Neural progenitor cell (in vitro differentiated cells): ENCODE results near the gene ST13. TPM values are rescaled to one million over a fixed set of nuclear protein-coding genes. Genes with fewer than 3 reads are reported as not detected.

ENCODE experiments used
- DNase-seq: peaks from one replicate; pipeline ENCODE4 v3.0.0-alpha.2; 2016; ENCODE audit warnings: low spot score
- H2AFZ ChIP-seq: fragments of 200-600 bp; sonication (generic); replicated peaks from 2 replicates; pipeline ENCODE4 v1.6.1; 2016; ENCODE audit warnings: antibody characterized with exemption
- H3F3A ChIP-seq: fragments of 200-600 bp; sonication (generic); 2 replicates; pipeline ENCODE4 v1.6.1; 2016; ENCODE audit warnings: antibody characterized with exemption, low read depth
- H3K27ac ChIP-seq: fragments of 200-600 bp; sonication (generic); 2 replicates; pipeline ENCODE4 v1.5.1; 2016; ENCODE audit warnings: mild to moderate bottlenecking
- H3K27me3 ChIP-seq: fragments of 200-600 bp; sonication (generic); 2 replicates; pipeline ENCODE4 v1.6.1; 2016; ENCODE audit warnings: mild to moderate bottlenecking, moderate library complexity
- H3K36me3 ChIP-seq: fragments of 200-600 bp; sonication (generic); 2 replicates; pipeline ENCODE4 v1.5.1; 2016
- H3K4me1 ChIP-seq: fragments of 200-600 bp; sonication (generic); 2 replicates; pipeline ENCODE4 v1.6.1; 2016; ENCODE audit warnings: mixed run types
- H3K4me2 ChIP-seq: fragments of 200-600 bp; sonication (generic); 2 replicates; pipeline ENCODE4 v1.6.1; 2016
- H3K4me3 ChIP-seq: fragments of 200-600 bp; sonication (generic); 2 replicates; pipeline ENCODE4 v1.5.1; 2016
- H3K79me2 ChIP-seq: fragments of 200-600 bp; sonication (generic); 2 replicates; pipeline ENCODE4 v1.6.1; 2016; ENCODE audit warnings: low read depth
- H3K9ac ChIP-seq: fragments of 200-600 bp; sonication (generic); 2 replicates; pipeline ENCODE4 v1.6.1; 2016
- H3K9me3 ChIP-seq: fragments of 200-600 bp; sonication (generic); 2 replicates; pipeline ENCODE4 v1.5.1; 2016; ENCODE audit warnings: low read depth
- H4K20me1 ChIP-seq: fragments of 200-600 bp; sonication (generic); 2 replicates; pipeline ENCODE4 v1.6.1; 2016; ENCODE audit warnings: low read depth
- H3K27ac Mint-ChIP-seq: 3 replicates; pipeline ENCODE4 v1.8.0; 2021; ENCODE audit warnings: mixed read lengths
- H3K27me3 Mint-ChIP-seq: 2 replicates; pipeline ENCODE4 v1.8.0; 2022; ENCODE audit warnings: low read depth, mild to moderate bottlenecking, inconsistent platforms, moderate library complexity, mixed read lengths; ENCODE audit not compliant: insufficient read depth
- H3K36me3 Mint-ChIP-seq: 3 replicates; pipeline ENCODE4 v1.8.0; 2021; ENCODE audit warnings: mixed read lengths
- H3K4me1 Mint-ChIP-seq: 3 replicates; pipeline ENCODE4 v1.8.0; 2021; ENCODE audit warnings: mixed read lengths
- H3K4me3 Mint-ChIP-seq: 3 replicates; pipeline ENCODE4 v1.8.0; 2021; ENCODE audit warnings: mild to moderate bottlenecking, moderate library complexity, mixed read lengths
- H3K9me3 Mint-ChIP-seq: 3 replicates; pipeline ENCODE4 v1.8.0; 2020; ENCODE audit warnings: mixed read lengths
- EZH2 ChIP-seq: fragments of 200-600 bp; sonication (generic); IDR thresholded peaks from 2 replicates; pipeline ENCODE4 v1.6.1; 2017; ENCODE audit warnings: antibody characterized with exemption, mild to moderate bottlenecking, moderate library complexity
- EZH2phosphoT487 ChIP-seq: fragments of 200-600 bp; sonication (generic); IDR thresholded peaks from 2 replicates; pipeline ENCODE4 v1.6.1; 2017; ENCODE audit warnings: antibody characterized with exemption
- total RNA-seq: library from RNA; depleted of rRNA; stranded (reverse); fragments of >200 nt; gene quantifications from 2 replicates; pipeline ENCODE4 v1.2.3, GENCODE V29; 2015; ENCODE audit warnings: low replicate concordance
- TF ChIP-seq, protein P1 (sequence below): fragments of 200-600 bp; sonication (generic); IDR thresholded peaks from 2 replicates; pipeline ENCODE4 v1.5.1; 2017; ENCODE audit warnings: antibody characterized with exemption, mild to moderate bottlenecking

Gene ST13
- total RNA-seq, 1 donor from 2014 or later: 310 TPM

DNA sequence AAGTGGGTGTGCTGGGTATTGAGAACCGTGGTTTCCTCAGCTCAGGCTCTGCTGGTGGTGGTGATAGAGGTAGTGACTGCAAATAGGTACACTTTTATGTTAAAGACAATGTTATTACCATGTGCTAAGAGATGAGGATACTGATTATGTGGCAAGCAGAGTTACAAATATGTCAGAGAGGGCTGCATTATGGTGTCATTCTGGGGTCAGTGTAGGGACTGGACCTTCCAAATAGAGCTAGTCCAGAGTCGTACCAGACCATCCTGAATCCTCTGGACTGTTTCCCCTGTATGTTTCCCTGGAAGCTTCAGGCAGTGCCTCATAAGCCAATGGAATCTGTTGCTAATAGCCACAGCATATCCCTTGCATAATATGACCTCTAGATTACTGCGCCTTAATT is 5.6 kb upstream of the ST13 start, which contains the start of gene DNAJB7:
Gene DNAJB7 (minus strand): TSS at position 101 of the 400 bp plus-strand sequence. CDS start 119 bp downstream, outside the sequence.
- Histone ChIP-seq H3F3A (peaks cover 14% of the 10 kb centered on the region), H4K20me1 (peaks cover 3% of the 10 kb centered on the region), H3K4me2 (no peak within 1 kb of the TSS), H3K9ac (no peak within 1 kb of the TSS), H2AFZ (no peak within 1 kb of the TSS), H3K27me3 (no peaks in the 10 kb centered on the region), H3K9me3 (no peaks in the 10 kb centered on the region), H3K4me3 (no peak within 1 kb of the TSS), H3K36me3 (no peaks in the 10 kb centered on the region), H3K79me2 (peaks cover 84% of the 10 kb centered on the region), H3K27ac (no peak within 1 kb of the TSS), H3K4me1 (peaks cover 8% of the 10 kb centered on the region)
- TF ChIP-seq, protein P1, sequence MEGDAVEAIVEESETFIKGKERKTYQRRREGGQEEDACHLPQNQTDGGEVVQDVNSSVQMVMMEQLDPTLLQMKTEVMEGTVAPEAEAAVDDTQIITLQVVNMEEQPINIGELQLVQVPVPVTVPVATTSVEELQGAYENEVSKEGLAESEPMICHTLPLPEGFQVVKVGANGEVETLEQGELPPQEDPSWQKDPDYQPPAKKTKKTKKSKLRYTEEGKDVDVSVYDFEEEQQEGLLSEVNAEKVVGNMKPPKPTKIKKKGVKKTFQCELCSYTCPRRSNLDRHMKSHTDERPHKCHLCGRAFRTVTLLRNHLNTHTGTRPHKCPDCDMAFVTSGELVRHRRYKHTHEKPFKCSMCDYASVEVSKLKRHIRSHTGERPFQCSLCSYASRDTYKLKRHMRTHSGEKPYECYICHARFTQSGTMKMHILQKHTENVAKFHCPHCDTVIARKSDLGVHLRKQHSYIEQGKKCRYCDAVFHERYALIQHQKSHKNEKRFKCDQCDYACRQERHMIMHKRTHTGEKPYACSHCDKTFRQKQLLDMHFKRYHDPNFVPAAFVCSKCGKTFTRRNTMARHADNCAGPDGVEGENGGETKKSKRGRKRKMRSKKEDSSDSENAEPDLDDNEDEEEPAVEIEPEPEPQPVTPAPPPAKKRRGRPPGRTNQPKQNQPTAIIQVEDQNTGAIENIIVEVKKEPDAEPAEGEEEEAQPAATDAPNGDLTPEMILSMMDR: no peak
- TF ChIP-seq EZH2phosphoT487 (no peak), EZH2 (no peak)
- peaks cover 11% of the 10 kb centered on the region for H3K4me1 Mint-ChIP-seq
- peaks cover 5% of the 10 kb centered on the region for H3K36me3 Mint-ChIP-seq
- DNase-seq: no peak
- no peaks in the 10 kb centered on the region for H3K9me3 Mint-ChIP-seq
- H3K4me3 Mint-ChIP-seq: no peak within 1 kb of the TSS
- no peak within 1 kb of the TSS for H3K27ac Mint-ChIP-seq
- H3K27me3 Mint-ChIP-seq: peaks cover 2% of the 10 kb centered on the region

DNA sequence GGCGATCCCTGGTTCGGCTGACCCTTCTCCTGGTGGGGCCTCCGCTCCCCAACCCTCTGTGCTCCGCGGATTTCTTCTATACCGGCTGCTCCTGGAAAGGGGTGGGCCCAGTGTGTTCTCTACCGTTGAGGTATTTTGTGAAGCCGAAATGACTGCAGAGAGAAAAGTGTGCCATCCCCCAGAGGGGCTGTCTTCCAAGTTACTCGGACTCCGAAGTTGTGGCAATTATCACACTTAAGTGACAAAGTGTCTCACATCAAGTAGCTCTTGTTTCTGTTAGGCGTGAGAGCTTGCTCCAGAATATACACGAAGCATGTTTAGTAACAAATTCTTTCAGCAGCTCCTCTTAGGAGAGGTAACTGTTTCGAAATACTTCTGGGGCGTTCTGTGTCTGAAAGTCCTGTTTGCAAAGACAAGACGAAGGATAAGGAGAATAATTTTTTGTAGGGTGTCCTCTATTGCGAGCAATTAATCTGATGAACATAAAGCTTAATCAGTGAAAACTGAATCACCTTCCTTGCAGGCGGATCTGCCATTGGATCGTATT is 943 bp upstream of the ST13 start:
- Histone ChIP-seq H3K27me3 (no peaks in the 10 kb centered on the region), H2AFZ (peak overlapping the region; percentile 66), H3K4me1 (peaks cover 33% of the 10 kb centered on the region), H3K9ac (peak overlapping the region; percentile 97), H3F3A (peaks cover 6% of the 10 kb centered on the region), H3K27ac (peak overlapping the region; percentile 98), H3K36me3 (no peaks in the 10 kb centered on the region), H3K79me2 (peaks cover 95% of the 10 kb centered on the region), H3K4me2 (peak overlapping the region; percentile 95), H3K4me3 (peak overlapping the region; percentile 89), H3K9me3 (no peaks in the 10 kb centered on the region), H4K20me1 (peaks cover 34% of the 10 kb centered on the region)
- Mint-ChIP-seq H3K27me3 (no peaks in the 10 kb centered on the region), H3K9me3 (no peaks in the 10 kb centered on the region), H3K27ac (peak overlapping the region; percentile 100), H3K4me3 (peak overlapping the region; percentile 99), H3K4me1 (peaks cover 39% of the 10 kb centered on the region), H3K36me3 (peaks cover 5% of the 10 kb centered on the region)
- TF ChIP-seq, protein P1: no peak
- no peak for TF ChIP-seq EZH2phosphoT487
- no peak for TF ChIP-seq EZH2
- no peak for DNase-seq

DNA sequence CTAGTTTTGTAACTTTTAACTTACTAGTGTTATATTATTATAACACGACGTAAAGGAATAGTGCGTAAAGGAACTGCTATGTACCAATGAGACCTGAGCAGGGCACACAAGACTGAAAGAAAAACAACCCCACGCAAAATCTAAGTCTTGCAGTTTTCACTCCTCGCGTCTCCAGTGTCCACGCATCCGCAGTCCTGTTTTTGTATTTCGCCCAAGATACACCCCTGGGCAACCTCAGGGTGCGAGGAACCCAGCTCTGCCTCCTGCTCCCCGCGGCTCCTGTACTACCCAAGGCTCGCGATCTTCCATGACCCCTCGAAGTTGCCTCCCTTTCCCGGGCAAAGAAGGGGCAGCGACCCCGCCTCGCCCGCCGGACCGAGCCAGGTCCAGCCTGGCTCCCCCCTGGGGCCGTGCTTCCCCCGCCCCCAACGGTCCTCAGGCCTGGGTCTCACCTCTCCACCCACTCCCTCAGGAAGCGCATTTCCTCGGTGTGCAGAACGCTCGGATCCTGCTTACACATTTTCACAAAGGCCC is 393 bp downstream of the ST13 start:
- H3K27me3 ChIP-seq: no peaks in the 10 kb centered on the region
- peaks cover 33% of the 10 kb centered on the region for H3K4me1 ChIP-seq
- peak overlapping the region; percentile 89 for H3K4me3 ChIP-seq
- H3K27ac ChIP-seq: peak overlapping the region; percentile 98
- H3K9me3 Mint-ChIP-seq: no peaks in the 10 kb centered on the region
- no peak for TF ChIP-seq EZH2
- TF ChIP-seq, protein P1: no peak
- TF ChIP-seq EZH2phosphoT487: no peak
- H3K9me3 ChIP-seq: no peaks in the 10 kb centered on the region
- H3K4me2 ChIP-seq: peak overlapping the region; percentile 96
- peak; percentile 79 for DNase-seq
- H3K9ac ChIP-seq: peak overlapping the region; percentile 97
- H3K4me3 Mint-ChIP-seq: peak overlapping the region; percentile 99
- H3K36me3 ChIP-seq: no peaks in the 10 kb centered on the region
- H4K20me1 ChIP-seq: peaks cover 47% of the 10 kb centered on the region
- H3F3A ChIP-seq: peaks cover 8% of the 10 kb centered on the region
- H3K27me3 Mint-ChIP-seq: no peaks in the 10 kb centered on the region
- H2AFZ ChIP-seq: peak overlapping the region; percentile 86
- peaks cover 95% of the 10 kb centered on the region for H3K79me2 ChIP-seq
- peaks cover 45% of the 10 kb centered on the region for H3K4me1 Mint-ChIP-seq
- peak overlapping the region; percentile 100 for H3K27ac Mint-ChIP-seq
- H3K36me3 Mint-ChIP-seq: peaks cover 4% of the 10 kb centered on the region
